ENCODE measurements around the gene STMN1.

DNA sequence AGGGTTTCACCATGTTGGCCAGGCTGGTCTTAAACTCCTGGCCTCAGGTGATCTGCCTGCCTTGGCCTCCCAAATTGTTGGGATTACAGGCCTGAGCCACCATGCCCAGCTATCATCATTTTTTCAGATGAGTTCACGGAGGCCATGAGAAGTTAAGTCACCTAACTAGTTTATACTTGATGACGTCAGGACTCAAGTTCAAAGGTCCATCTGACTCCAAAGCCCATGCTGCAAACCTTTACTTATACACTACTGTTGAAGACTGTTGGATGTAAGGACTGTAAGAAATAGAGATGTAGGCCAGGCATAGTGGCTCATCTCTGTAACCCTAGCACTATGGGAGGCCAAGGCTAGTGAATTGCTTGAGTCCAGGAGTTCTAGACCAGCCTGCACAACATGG is 40.8 kb upstream of the STMN1 start:
- TF ChIP-seq, protein P1, sequence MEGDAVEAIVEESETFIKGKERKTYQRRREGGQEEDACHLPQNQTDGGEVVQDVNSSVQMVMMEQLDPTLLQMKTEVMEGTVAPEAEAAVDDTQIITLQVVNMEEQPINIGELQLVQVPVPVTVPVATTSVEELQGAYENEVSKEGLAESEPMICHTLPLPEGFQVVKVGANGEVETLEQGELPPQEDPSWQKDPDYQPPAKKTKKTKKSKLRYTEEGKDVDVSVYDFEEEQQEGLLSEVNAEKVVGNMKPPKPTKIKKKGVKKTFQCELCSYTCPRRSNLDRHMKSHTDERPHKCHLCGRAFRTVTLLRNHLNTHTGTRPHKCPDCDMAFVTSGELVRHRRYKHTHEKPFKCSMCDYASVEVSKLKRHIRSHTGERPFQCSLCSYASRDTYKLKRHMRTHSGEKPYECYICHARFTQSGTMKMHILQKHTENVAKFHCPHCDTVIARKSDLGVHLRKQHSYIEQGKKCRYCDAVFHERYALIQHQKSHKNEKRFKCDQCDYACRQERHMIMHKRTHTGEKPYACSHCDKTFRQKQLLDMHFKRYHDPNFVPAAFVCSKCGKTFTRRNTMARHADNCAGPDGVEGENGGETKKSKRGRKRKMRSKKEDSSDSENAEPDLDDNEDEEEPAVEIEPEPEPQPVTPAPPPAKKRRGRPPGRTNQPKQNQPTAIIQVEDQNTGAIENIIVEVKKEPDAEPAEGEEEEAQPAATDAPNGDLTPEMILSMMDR (conservative IDR thresholded peaks at IDR 0.05; ENCODE audit: low read depth, low read length): no peak
- TF ChIP-seq EZH2 (IDR thresholded peaks at IDR 0.05; ENCODE audit: low read length, unreplicated experiment) (no peak), EZH2phosphoT487 (IDR thresholded peaks at IDR 0.05; ENCODE audit: borderline replicate concordance, low read length) (no peak)

All from PC-3 (cell line).